CD14-positive monocyte (primary cell): ENCODE results near the gene ATP8B2. TPM values are rescaled to one million over a fixed set of nuclear protein-coding genes. Genes with fewer than 3 reads are reported as not detected.
A peak's percentile ranks its signal among the peaks of the same experiment; 100 is the strongest.

Experiments used
- DNase-seq, 3 donors: peaks; one replicate each; pipeline ENCODE4 v3.0.0-alpha.2; 2011 to 2022
- H2AFZ ChIP-seq: 2 replicates; pipeline ENCODE4 v1.6.0; 2012; ENCODE audit warnings: mild to moderate bottlenecking, low read depth, low read length, inconsistent platforms; ENCODE audit not compliant: insufficient read depth, poor library complexity, severe bottlenecking
- H3K27ac ChIP-seq, 2 donors: 1 replicate in 1 of 2; 2 replicates in 1 of 2; pipeline ENCODE4 v1.5.1; 2012 to 2013; ENCODE audit warnings: low read length in 2 of 2, control low read depth in 1 of 2, inconsistent platforms in 1 of 2, low read depth in 1 of 2, mild to moderate bottlenecking in 1 of 2
- H3K27me3 ChIP-seq, 2 donors: one replicate each; pipeline versions ENCODE4 v1.6.0 to v1.6.1; 2011 to 2013; ENCODE audit warnings: low read length in 2 of 2; ENCODE audit not compliant: control insufficient read depth in 2 of 2, insufficient read depth in 2 of 2
- H3K36me3 ChIP-seq, 2 donors: replicated peaks in 1 of 2; 1 replicate in 1 of 2; 2 replicates in 1 of 2; pipeline versions ENCODE4 v1.5.1 to v1.6.1; 2012 to 2013; ENCODE audit warnings: low read length in 2 of 2, control low read depth in 1 of 2, inconsistent platforms in 1 of 2, mild to moderate bottlenecking in 1 of 2; ENCODE audit not compliant: insufficient read depth in 2 of 2, control insufficient read depth in 1 of 2
- H3K4me1 ChIP-seq, 2 donors: 1 replicate in 1 of 2; 2 replicates in 1 of 2; pipeline versions ENCODE4 v1.5.1 to v1.6.1; 2012 to 2013; ENCODE audit warnings: low read length in 2 of 2, control low read depth in 1 of 2, inconsistent platforms in 1 of 2, mild to moderate bottlenecking in 1 of 2, moderate library complexity in 1 of 2; ENCODE audit not compliant: insufficient read depth in 2 of 2, control insufficient read depth in 1 of 2
- H3K4me2 ChIP-seq: replicated peaks from 2 replicates; pipeline ENCODE3; 2012; ENCODE audit warnings: low read length, moderate library complexity, mild to moderate bottlenecking; ENCODE audit not compliant: poor library complexity, severe bottlenecking; ENCODE audit errors: extremely low read depth
- H3K4me3 ChIP-seq, 3 experiments: fragments of 200-600 bp in 1 of 3; sonication (generic) in 1 of 3; replicated peaks in 1 of 3; 1 replicate in 2 of 3; 2 replicates in 1 of 3; pipeline ENCODE4 v1.5.1; 2011 to 2013; ENCODE audit warnings: low read length in 3 of 3, mild to moderate bottlenecking in 3 of 3, control low read depth in 2 of 3, low read depth in 2 of 3, inconsistent platforms in 1 of 3, moderate library complexity in 1 of 3
- H3K79me2 ChIP-seq: 2 replicates; pipeline ENCODE4 v1.6.0; 2012; ENCODE audit warnings: mild to moderate bottlenecking, control low read depth, inconsistent platforms, low read length, moderate library complexity; ENCODE audit not compliant: insufficient read depth
- H3K9ac ChIP-seq: 2 replicates; pipeline ENCODE4 v1.6.0; 2017; ENCODE audit warnings: low read length, mild to moderate bottlenecking; ENCODE audit not compliant: insufficient read depth, poor library complexity, severe bottlenecking
- H3K9me3 ChIP-seq, 2 donors: replicated peaks in 1 of 2; 1 replicate in 1 of 2; 2 replicates in 1 of 2; pipeline versions ENCODE4 v1.5.1 to v1.6.1; 2012 to 2013; ENCODE audit warnings: low read length in 2 of 2, control low read depth in 1 of 2; ENCODE audit not compliant: control insufficient read depth in 1 of 2, insufficient read depth in 1 of 2
- H4K20me1 ChIP-seq: 2 replicates; pipeline ENCODE4 v1.6.0; 2012; ENCODE audit warnings: mild to moderate bottlenecking, low read length, control low read depth, moderate library complexity; ENCODE audit not compliant: insufficient read depth
- H3K27ac Mint-ChIP-seq, 7 donors: one replicate each; pipeline ENCODE4 v1.8.0; 2020; ENCODE audit warnings: mild to moderate bottlenecking in 7 of 7, mixed read lengths in 7 of 7, moderate library complexity in 6 of 7, inconsistent platforms in 2 of 7
- H3K27me3 Mint-ChIP-seq, 3 donors: one replicate each; pipeline ENCODE4 v1.8.0; 2021 to 2022; ENCODE audit warnings: low read depth in 3 of 3, mild to moderate bottlenecking in 3 of 3, mixed read lengths in 3 of 3, moderate library complexity in 3 of 3, inconsistent platforms in 1 of 3
- H3K36me3 Mint-ChIP-seq, 2 donors: one replicate each; pipeline ENCODE4 v1.8.0; 2020; ENCODE audit warnings: mixed read lengths in 2 of 2, inconsistent platforms in 1 of 2, mild to moderate bottlenecking in 1 of 2
- H3K4me1 Mint-ChIP-seq: one replicate; pipeline ENCODE4 v1.8.0; 2020; ENCODE audit warnings: mild to moderate bottlenecking, mixed read lengths
- H3K4me3 Mint-ChIP-seq, 2 donors: one replicate each; pipeline ENCODE4 v1.8.0; 2020; ENCODE audit warnings: mild to moderate bottlenecking in 2 of 2, mixed read lengths in 2 of 2, moderate library complexity in 1 of 2
- H3K9me3 Mint-ChIP-seq, 7 donors: one replicate each; pipeline ENCODE4 v1.8.0; 2020 to 2022; ENCODE audit warnings: mixed read lengths in 7 of 7, mild to moderate bottlenecking in 6 of 7, moderate library complexity in 6 of 7, inconsistent platforms in 2 of 7
- WGBS: methylation state at CpG from one replicate; pipeline ENCODE4 v1.1.5; 2013; ENCODE audit warnings: missing lambda C conversion rate; ENCODE audit not compliant: insufficient coverage; 5-methylcytosine and 5-hydroxymethylcytosine counted together
- intact Hi-C, 2 donors: fragments of 100-400 bp; cut with micrococcal nuclease; formaldehyde crosslinking; loops; one replicate each; pipeline versions ENCODE4 v1.15.0 to v1.15.1; 2023
- polyA plus RNA-seq, 3 donors: library from polyadenylated mRNA; depleted of rRNA in 1 of 3; unstranded in 2 of 3; stranded (reverse) in 1 of 3; fragments of 300-500 nt in 2 of 3; fragments of >200 nt in 1 of 3; fragmentation: Illumina TruSeq in 2 of 3; gene quantifications; 1 replicate in 2 of 3; 2 replicates in 1 of 3; pipeline ENCODE4 v1.2.3, GENCODE V29; 2012 to 2021
- TF ChIP-seq, protein P1 (sequence below): fragments of 200-600 bp; IDR thresholded peaks from one replicate; pipeline ENCODE4 v1.8.0; 2022; ENCODE audit warnings: antibody characterized with exemption, mild to moderate bottlenecking

Gene ATP8B2
- polyA plus RNA-seq, 3 donors: 0.46 to 2.2 (median 0.98) TPM

GRCh38 chr1:154386643-154387352 is 61.5 kb downstream of the ATP8B2 start:
- DNase-seq: no peak
- Histone ChIP-seq H3K36me3 (no peaks in the 10 kb centered on the region), H2AFZ (peak overlapping the region; percentile 19), H3K27ac (no peak overlapping the region), H3K9me3 (no peaks in the 10 kb centered on the region), H3K4me1 (peaks cover 22 to 32% of the 10 kb centered on the region in 2 donors), H3K9ac (no peak overlapping the region), H4K20me1 (no peaks in the 10 kb centered on the region), H3K79me2 (no peaks in the 10 kb centered on the region), H3K4me2 (no peak overlapping the region), H3K27me3 (no peaks in the 10 kb centered on the region), H3K4me3 (no peak overlapping the region)
- Mint-ChIP-seq H3K9me3 (no peaks in the 10 kb centered on the region), H3K36me3 (no peaks in the 10 kb centered on the region), H3K4me3 (no peak overlapping the region), H3K4me1 (peaks cover 32% of the 10 kb centered on the region), H3K27ac (peak overlapping the region in 5 of 7 donors; percentile 15 to 79 (median 66)), H3K27me3 (peaks cover 1 to 3% (median 2%) of the 10 kb centered on the region in 3 donors)
- TF ChIP-seq, protein P1, sequence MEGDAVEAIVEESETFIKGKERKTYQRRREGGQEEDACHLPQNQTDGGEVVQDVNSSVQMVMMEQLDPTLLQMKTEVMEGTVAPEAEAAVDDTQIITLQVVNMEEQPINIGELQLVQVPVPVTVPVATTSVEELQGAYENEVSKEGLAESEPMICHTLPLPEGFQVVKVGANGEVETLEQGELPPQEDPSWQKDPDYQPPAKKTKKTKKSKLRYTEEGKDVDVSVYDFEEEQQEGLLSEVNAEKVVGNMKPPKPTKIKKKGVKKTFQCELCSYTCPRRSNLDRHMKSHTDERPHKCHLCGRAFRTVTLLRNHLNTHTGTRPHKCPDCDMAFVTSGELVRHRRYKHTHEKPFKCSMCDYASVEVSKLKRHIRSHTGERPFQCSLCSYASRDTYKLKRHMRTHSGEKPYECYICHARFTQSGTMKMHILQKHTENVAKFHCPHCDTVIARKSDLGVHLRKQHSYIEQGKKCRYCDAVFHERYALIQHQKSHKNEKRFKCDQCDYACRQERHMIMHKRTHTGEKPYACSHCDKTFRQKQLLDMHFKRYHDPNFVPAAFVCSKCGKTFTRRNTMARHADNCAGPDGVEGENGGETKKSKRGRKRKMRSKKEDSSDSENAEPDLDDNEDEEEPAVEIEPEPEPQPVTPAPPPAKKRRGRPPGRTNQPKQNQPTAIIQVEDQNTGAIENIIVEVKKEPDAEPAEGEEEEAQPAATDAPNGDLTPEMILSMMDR: no peak
- intact Hi-C loops: no loop called here
- 92% methylated on average over 7 of the region's 11 CpGs for WGBS

- H3K79me2 ChIP-seq: no peaks in the 10 kb centered on the region
- no peak overlapping the region for H3K27ac ChIP-seq
- H3K9me3 ChIP-seq: no peaks in the 10 kb centered on the region
- peaks cover 8 to 16% of the 10 kb centered on the region in 2 donors for H3K4me1 ChIP-seq
- intact Hi-C loops: loop anchor here in 1 of 2 donors (10.0 kb wide), 1 partner anchor 46 kb away; no protein-coding TSS in a partner anchor
- H2AFZ ChIP-seq: peak overlapping the region; percentile 11
- H3K27me3 Mint-ChIP-seq: peaks cover 0 to 2% (median 0%) of the 10 kb centered on the region in 3 donors
- H3K4me2 ChIP-seq: no peak overlapping the region
- H3K9ac ChIP-seq: no peak overlapping the region
- WGBS: 98% methylated on average over 5 of the region's 9 CpGs
- H3K4me3 Mint-ChIP-seq: no peak overlapping the region
- H3K27ac Mint-ChIP-seq: peak overlapping the region in 3 of 7 donors; percentile 1 to 48 (median 13)
- no peaks in the 10 kb centered on the region for H4K20me1 ChIP-seq
- no peaks in the 10 kb centered on the region for H3K36me3 Mint-ChIP-seq
- H3K9me3 Mint-ChIP-seq: peaks cover 0 to 4% (median 0%) of the 10 kb centered on the region in 7 donors
- TF ChIP-seq, protein P1: no peak
- peaks cover 17% of the 10 kb centered on the region for H3K4me1 Mint-ChIP-seq
- DNase-seq: peak in 1 of 3 donors; percentile 33
- H3K36me3 ChIP-seq: no peaks in the 10 kb centered on the region
- no peak overlapping the region for H3K4me3 ChIP-seq
- H3K27me3 ChIP-seq: no peaks in the 10 kb centered on the region
Measured at GRCh38 chr1:154391086-154391770, 65.9 kb downstream of the ATP8B2 start.
